HepG2 (cell line): ENCODE measurements around the gene USP36. TPM values are rescaled to one million over a fixed set of nuclear protein-coding genes. Genes with fewer than 3 reads are reported as not detected.
A peak's percentile ranks its signal among the peaks of the same experiment; 100 is the strongest.

Source experiments
- FOXO1 ChIP-seq: sonication (generic); formaldehyde crosslinking; IDR thresholded peaks from 2 replicates; pipeline ENCODE4 v1.4.0; 2020; ENCODE audit warnings: missing genetic modification reagents
- KDM3A ChIP-seq: IDR thresholded peaks from 2 replicates; pipeline ENCODE4 v1.6.1; 2018; ENCODE audit warnings: low read depth, missing compliant biosample characterization
- MAF1 ChIP-seq: sonication (generic); formaldehyde crosslinking; IDR thresholded peaks from 2 replicates; pipeline ENCODE4 v1.5.0; 2020; ENCODE audit warnings: missing genetic modification reagents, borderline replicate concordance
- NFE2L1 ChIP-seq: sonication (generic); formaldehyde crosslinking; IDR thresholded peaks from 2 replicates; pipeline ENCODE4 v1.4.0; 2020; ENCODE audit warnings: missing genetic modification reagents, mild to moderate bottlenecking, borderline replicate concordance
- NR2C2 ChIP-seq: sonication (generic); formaldehyde crosslinking; IDR thresholded peaks from 2 replicates; pipeline ENCODE4 v1.4.0; 2020; ENCODE audit warnings: missing genetic modification reagents, mild to moderate bottlenecking, moderate library complexity, borderline replicate concordance
- SATB2 ChIP-seq: sonication (generic); formaldehyde crosslinking; IDR thresholded peaks from 2 replicates; pipeline ENCODE4 v1.5.0; 2020; ENCODE audit warnings: missing genetic modification reagents
- SMAD9 ChIP-seq: sonication (generic); formaldehyde crosslinking; IDR thresholded peaks from 2 replicates; pipeline ENCODE4 v1.5.1; 2020; ENCODE audit warnings: mild to moderate bottlenecking, missing genetic modification reagents
- SP4 ChIP-seq: sonication (generic); formaldehyde crosslinking; IDR thresholded peaks from 2 replicates; pipeline ENCODE4 v1.8.1; 2023; ENCODE audit warnings: mild to moderate bottlenecking, missing genetic modification reagents
- TARDBP ChIP-seq: sonication (generic); formaldehyde crosslinking; IDR thresholded peaks from 2 replicates; pipeline ENCODE4 v1.8.0; 2022; ENCODE audit warnings: mild to moderate bottlenecking, missing genetic modification reagents
- ZNF280D ChIP-seq: sonication (generic); formaldehyde crosslinking; IDR thresholded peaks from 2 replicates; pipeline ENCODE4 v1.5.1; 2020; ENCODE audit warnings: mild to moderate bottlenecking, missing genetic modification reagents
- ZNF850 ChIP-seq: sonication (generic); formaldehyde crosslinking; conservative IDR thresholded peaks from 2 replicates; pipeline ENCODE4 v1.9.0; 2021; ENCODE audit warnings: mild to moderate bottlenecking, missing genetic modification reagents
- ZSCAN12 ChIP-seq: sonication (generic); formaldehyde crosslinking; IDR thresholded peaks from 2 replicates; pipeline ENCODE4 v1.9.0; 2021; ENCODE audit warnings: mild to moderate bottlenecking, missing genetic modification reagents
- ZSCAN9 ChIP-seq: IDR thresholded peaks from 2 replicates; pipeline ENCODE4 v1.6.1; 2016; ENCODE audit warnings: borderline replicate concordance
- ZUFSP ChIP-seq: sonication (generic); formaldehyde crosslinking; IDR thresholded peaks from 2 replicates; pipeline ENCODE4 v1.9.0; 2021; ENCODE audit warnings: missing genetic modification reagents, mild to moderate bottlenecking, borderline replicate concordance
- polyA plus RNA-seq, 8 experiments: library from polyadenylated mRNA; depleted of rRNA in 3 of 8; stranded (reverse) in 7 of 8; unstranded in 1 of 8; fragments of >200 nt; fragmentation: Illumina TruSeq in 4 of 8; extraction: Trizol in 4 of 8; gene quantifications; 2 replicates each; pipeline versions ENCODE4 v1.2.1 to v1.2.3, GENCODE V29; 2011 to 2016; ENCODE audit warnings: low read depth in 4 of 8, missing spikeins in 1 of 8, mixed read lengths in 1 of 8; ENCODE audit not compliant: insufficient read depth in 1 of 8
- total RNA-seq, 5 experiments: library from RNA; depleted of rRNA; stranded (reverse); fragments of >200 nt; fragmentation: Illumina TruSeq; extraction: Trizol; gene quantifications; 2 replicates each; pipeline ENCODE4 v1.2.3, GENCODE V29; 2016; ENCODE audit warnings: low read depth in 1 of 5
- TF ChIP-seq, protein P1 (sequence below): sonication (generic); formaldehyde crosslinking; IDR thresholded peaks from 2 replicates; pipeline ENCODE4 v1.4.0; 2020; ENCODE audit warnings: low read depth, mild to moderate bottlenecking, missing genetic modification reagents
- TF ChIP-seq, protein P2 (sequence below), 2 experiments: IDR thresholded peaks; 2 replicates each; pipeline ENCODE4 v1.6.1; 2011 to 2012; ENCODE audit warnings: low read length in 2 of 2, borderline replicate concordance in 1 of 2, low read depth in 1 of 2, mild to moderate bottlenecking in 1 of 2, moderate library complexity in 1 of 2
- TF ChIP-seq, protein P3 (sequence below): sonication (generic); formaldehyde crosslinking; IDR thresholded peaks from 2 replicates; pipeline ENCODE4 v1.5.1; 2020; ENCODE audit warnings: missing genetic modification reagents, mild to moderate bottlenecking, borderline replicate concordance

USP36 gene
- total and polyA plus RNA-seq, 2 of the 13 experiments (the other 11 are each of a cell fraction or from before 2014, with no cell fraction given) = 29.6 to 45.9 TPM

DNA sequence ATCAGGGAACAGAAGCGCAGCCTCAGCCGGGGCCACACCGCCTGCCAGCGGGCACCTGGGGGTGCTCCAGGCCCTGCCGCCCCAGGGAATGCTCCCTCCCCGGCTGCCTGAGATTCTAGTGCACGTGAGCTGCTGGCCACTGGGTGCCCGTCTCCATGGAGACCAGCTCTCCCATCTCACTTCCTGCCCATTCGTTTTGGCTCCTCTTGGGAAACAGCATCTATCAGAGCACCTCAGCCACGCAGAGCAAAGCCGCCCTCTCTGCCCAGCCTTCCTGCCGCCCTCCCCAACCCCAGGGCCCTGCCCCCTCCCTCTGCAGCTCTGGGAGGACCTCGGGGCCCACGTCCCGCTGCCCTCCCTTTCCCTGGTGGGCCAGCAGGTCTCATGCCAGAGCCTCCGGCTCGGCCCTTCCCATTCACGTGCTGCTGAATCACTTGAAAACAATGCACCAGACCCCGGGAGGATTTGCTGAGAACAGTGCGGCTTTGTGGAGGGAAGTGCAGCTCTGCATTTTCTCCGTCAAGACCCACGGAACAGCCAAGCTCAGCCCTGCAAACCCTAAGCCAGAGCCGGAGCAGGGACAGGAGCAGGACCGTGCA, 43.0 kb upstream of the USP36 start (continued):
- TF ChIP-seq TARDBP (CRISPR knock-in tag) (no peak), ZNF280D (CRISPR knock-in tag) (no peak), ZSCAN9 (CRISPR knock-in tag) (no peak), ZSCAN12 (no peak), MAF1 (CRISPR knock-in tag) (peak; percentile 37; the same call in 1 of the 2 replicates), FOXO1 (peak; percentile 40; the same call in 1 of the 2 replicates), ZNF850 (CRISPR knock-in tag) (no peak), SP4 (CRISPR knock-in tag) (no peak), SATB2 (CRISPR knock-in tag) (no peak), NR2C2 (no peak), SMAD9 (CRISPR knock-in tag) (no peak), NFE2L1 (CRISPR knock-in tag) (no peak), KDM3A (CRISPR knock-in tag) (peak; percentile 12; the same call in 1 of the 2 replicates), ZUFSP (CRISPR knock-in tag) (no peak)
- TF ChIP-seq, protein P1, sequence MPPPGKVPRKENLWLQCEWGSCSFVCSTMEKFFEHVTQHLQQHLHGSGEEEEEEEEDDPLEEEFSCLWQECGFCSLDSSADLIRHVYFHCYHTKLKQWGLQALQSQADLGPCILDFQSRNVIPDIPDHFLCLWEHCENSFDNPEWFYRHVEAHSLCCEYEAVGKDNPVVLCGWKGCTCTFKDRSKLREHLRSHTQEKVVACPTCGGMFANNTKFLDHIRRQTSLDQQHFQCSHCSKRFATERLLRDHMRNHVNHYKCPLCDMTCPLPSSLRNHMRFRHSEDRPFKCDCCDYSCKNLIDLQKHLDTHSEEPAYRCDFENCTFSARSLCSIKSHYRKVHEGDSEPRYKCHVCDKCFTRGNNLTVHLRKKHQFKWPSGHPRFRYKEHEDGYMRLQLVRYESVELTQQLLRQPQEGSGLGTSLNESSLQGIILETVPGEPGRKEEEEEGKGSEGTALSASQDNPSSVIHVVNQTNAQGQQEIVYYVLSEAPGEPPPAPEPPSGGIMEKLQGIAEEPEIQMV = 0 out of 2 replicates have a peak, but pooled peaks have one; percentile 8
- TF ChIP-seq, protein P2, sequence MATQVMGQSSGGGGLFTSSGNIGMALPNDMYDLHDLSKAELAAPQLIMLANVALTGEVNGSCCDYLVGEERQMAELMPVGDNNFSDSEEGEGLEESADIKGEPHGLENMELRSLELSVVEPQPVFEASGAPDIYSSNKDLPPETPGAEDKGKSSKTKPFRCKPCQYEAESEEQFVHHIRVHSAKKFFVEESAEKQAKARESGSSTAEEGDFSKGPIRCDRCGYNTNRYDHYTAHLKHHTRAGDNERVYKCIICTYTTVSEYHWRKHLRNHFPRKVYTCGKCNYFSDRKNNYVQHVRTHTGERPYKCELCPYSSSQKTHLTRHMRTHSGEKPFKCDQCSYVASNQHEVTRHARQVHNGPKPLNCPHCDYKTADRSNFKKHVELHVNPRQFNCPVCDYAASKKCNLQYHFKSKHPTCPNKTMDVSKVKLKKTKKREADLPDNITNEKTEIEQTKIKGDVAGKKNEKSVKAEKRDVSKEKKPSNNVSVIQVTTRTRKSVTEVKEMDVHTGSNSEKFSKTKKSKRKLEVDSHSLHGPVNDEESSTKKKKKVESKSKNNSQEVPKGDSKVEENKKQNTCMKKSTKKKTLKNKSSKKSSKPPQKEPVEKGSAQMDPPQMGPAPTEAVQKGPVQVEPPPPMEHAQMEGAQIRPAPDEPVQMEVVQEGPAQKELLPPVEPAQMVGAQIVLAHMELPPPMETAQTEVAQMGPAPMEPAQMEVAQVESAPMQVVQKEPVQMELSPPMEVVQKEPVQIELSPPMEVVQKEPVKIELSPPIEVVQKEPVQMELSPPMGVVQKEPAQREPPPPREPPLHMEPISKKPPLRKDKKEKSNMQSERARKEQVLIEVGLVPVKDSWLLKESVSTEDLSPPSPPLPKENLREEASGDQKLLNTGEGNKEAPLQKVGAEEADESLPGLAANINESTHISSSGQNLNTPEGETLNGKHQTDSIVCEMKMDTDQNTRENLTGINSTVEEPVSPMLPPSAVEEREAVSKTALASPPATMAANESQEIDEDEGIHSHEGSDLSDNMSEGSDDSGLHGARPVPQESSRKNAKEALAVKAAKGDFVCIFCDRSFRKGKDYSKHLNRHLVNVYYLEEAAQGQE (IDR thresholded peaks at IDR 0.05; ENCODE audit: borderline replicate concordance in 1 of 2, low read depth in 1 of 2, low read length in 2 of 2) = no peak
- TF ChIP-seq, protein P3, sequence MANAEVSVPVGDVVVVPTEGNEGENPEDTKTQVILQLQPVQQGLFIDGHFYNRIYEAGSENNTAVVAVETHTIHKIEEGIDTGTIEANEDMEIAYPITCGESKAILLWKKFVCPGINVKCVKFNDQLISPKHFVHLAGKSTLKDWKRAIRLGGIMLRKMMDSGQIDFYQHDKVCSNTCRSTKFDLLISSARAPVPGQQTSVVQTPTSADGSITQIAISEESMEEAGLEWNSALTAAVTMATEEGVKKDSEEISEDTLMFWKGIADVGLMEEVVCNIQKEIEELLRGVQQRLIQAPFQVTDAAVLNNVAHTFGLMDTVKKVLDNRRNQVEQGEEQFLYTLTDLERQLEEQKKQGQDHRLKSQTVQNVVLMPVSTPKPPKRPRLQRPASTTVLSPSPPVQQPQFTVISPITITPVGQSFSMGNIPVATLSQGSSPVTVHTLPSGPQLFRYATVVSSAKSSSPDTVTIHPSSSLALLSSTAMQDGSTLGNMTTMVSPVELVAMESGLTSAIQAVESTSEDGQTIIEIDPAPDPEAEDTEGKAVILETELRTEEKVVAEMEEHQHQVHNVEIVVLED (CRISPR knock-in tag) = no peak
